ENCODE measurements around the gene MAIP1.

The MAIP1 gene

GRCh38 chr2:199991691-199992090 lies 36.3 kb downstream of the MAIP1 start:
- H3K9ac ChIP-seq (ENCODE audit: low read length), result no peak overlapping the region
- H3K4me1 ChIP-seq (ENCODE audit: low read length), result no peaks in the 10 kb centered on the region

GRCh38 chr2:199992296-199992695 lies 36.9 kb downstream of the MAIP1 start:
- Histone ChIP-seq H3K4me2 (ENCODE audit: low read depth, low read length) (no peak overlapping the region), H4K20me1 (ENCODE audit: insufficient read depth, low read length) (no peaks in the 10 kb centered on the region), H3K27ac (ENCODE audit: low read length) (no peak overlapping the region), H3K9me2 (replicated peaks; ENCODE audit: insufficient read depth, low read length) (no peaks in the 10 kb centered on the region), H3F3A (ENCODE audit: insufficient read depth, low read length) (no peaks in the 10 kb centered on the region), H3K9me3 (replicated peaks; ENCODE audit: insufficient read depth, low read length) (no peaks in the 10 kb centered on the region), H2AFZ (ENCODE audit: low read length) (no peak overlapping the region), H3K79me2 (ENCODE audit: low read length) (no peaks in the 10 kb centered on the region), H3K9ac (ENCODE audit: low read length) (no peak overlapping the region), H3K4me3 (ENCODE audit: low read length) (no peak overlapping the region), H3K27me3 (replicated peaks; ENCODE audit: insufficient read depth, low read length) (no peaks in the 10 kb centered on the region), H3K36me3 (replicated peaks; ENCODE audit: insufficient read depth, low read length) (no peaks in the 10 kb centered on the region), H3K4me1 (ENCODE audit: low read length) (no peaks in the 10 kb centered on the region)
- TF ChIP-seq, protein P1, sequence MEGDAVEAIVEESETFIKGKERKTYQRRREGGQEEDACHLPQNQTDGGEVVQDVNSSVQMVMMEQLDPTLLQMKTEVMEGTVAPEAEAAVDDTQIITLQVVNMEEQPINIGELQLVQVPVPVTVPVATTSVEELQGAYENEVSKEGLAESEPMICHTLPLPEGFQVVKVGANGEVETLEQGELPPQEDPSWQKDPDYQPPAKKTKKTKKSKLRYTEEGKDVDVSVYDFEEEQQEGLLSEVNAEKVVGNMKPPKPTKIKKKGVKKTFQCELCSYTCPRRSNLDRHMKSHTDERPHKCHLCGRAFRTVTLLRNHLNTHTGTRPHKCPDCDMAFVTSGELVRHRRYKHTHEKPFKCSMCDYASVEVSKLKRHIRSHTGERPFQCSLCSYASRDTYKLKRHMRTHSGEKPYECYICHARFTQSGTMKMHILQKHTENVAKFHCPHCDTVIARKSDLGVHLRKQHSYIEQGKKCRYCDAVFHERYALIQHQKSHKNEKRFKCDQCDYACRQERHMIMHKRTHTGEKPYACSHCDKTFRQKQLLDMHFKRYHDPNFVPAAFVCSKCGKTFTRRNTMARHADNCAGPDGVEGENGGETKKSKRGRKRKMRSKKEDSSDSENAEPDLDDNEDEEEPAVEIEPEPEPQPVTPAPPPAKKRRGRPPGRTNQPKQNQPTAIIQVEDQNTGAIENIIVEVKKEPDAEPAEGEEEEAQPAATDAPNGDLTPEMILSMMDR (IDR thresholded peaks at IDR 0.05; ENCODE audit: low read length), result no peak
- TF ChIP-seq EZH2 (optimal IDR thresholded peaks at IDR 0.05; ENCODE audit: low read depth, low read length), result no peak
- no peak for TF ChIP-seq EZH2phosphoT487 (IDR thresholded peaks at IDR 0.05; ENCODE audit: low read length)
- no peak for DNase-seq

More at GRCh38 chr2:199991691-199992090, 36.3 kb downstream of the MAIP1 start:
- TF ChIP-seq, protein P1 (IDR thresholded peaks at IDR 0.05; ENCODE audit: low read length), result no peak
- TF ChIP-seq EZH2phosphoT487 (IDR thresholded peaks at IDR 0.05; ENCODE audit: low read length) (no peak), EZH2 (optimal IDR thresholded peaks at IDR 0.05; ENCODE audit: low read depth, low read length) (no peak)
- no peak overlapping the region for H3K27ac ChIP-seq (ENCODE audit: low read length)
- H2AFZ ChIP-seq (ENCODE audit: low read length), result no peak overlapping the region
- H4K20me1 ChIP-seq (ENCODE audit: insufficient read depth, low read length), result no peaks in the 10 kb centered on the region
- H3K4me3 ChIP-seq (ENCODE audit: low read length), result no peak overlapping the region
- no peaks in the 10 kb centered on the region for H3K27me3 ChIP-seq (replicated peaks; ENCODE audit: insufficient read depth, low read length)
- DNase-seq, result no peak
- H3K4me2 ChIP-seq (ENCODE audit: low read depth, low read length), result no peak overlapping the region
- H3K9me3 ChIP-seq (replicated peaks; ENCODE audit: insufficient read depth, low read length), result no peaks in the 10 kb centered on the region
- no peaks in the 10 kb centered on the region for H3F3A ChIP-seq (ENCODE audit: insufficient read depth, low read length)
- no peaks in the 10 kb centered on the region for H3K79me2 ChIP-seq (ENCODE audit: low read length)
- no peaks in the 10 kb centered on the region for H3K9me2 ChIP-seq (replicated peaks; ENCODE audit: insufficient read depth, low read length)
- no peaks in the 10 kb centered on the region for H3K36me3 ChIP-seq (replicated peaks; ENCODE audit: insufficient read depth, low read length)

- H2AFZ ChIP-seq (ENCODE audit: low read length), result no peak overlapping the region
- H4K20me1 ChIP-seq (ENCODE audit: insufficient read depth, low read length), result no peaks in the 10 kb centered on the region
- TF ChIP-seq EZH2phosphoT487 (IDR thresholded peaks at IDR 0.05; ENCODE audit: low read length), result no peak
- no peak for TF ChIP-seq EZH2 (optimal IDR thresholded peaks at IDR 0.05; ENCODE audit: low read depth, low read length)
- TF ChIP-seq, protein P1 (IDR thresholded peaks at IDR 0.05; ENCODE audit: low read length), result no peak
- no peak for DNase-seq
- H3K9me3 ChIP-seq (replicated peaks; ENCODE audit: insufficient read depth, low read length), result no peaks in the 10 kb centered on the region
- H3K27me3 ChIP-seq (replicated peaks; ENCODE audit: insufficient read depth, low read length), result no peaks in the 10 kb centered on the region
- H3K4me1 ChIP-seq (ENCODE audit: low read length), result no peaks in the 10 kb centered on the region
- no peak overlapping the region for H3K27ac ChIP-seq (ENCODE audit: low read length)
- no peak overlapping the region for H3K9ac ChIP-seq (ENCODE audit: low read length)
- no peak overlapping the region for H3K4me2 ChIP-seq (ENCODE audit: low read depth, low read length)
- no peaks in the 10 kb centered on the region for H3K36me3 ChIP-seq (replicated peaks; ENCODE audit: insufficient read depth, low read length)
- no peak overlapping the region for H3K4me3 ChIP-seq (ENCODE audit: low read length)
- no peaks in the 10 kb centered on the region for H3K79me2 ChIP-seq (ENCODE audit: low read length)
- H3F3A ChIP-seq (ENCODE audit: insufficient read depth, low read length), result no peaks in the 10 kb centered on the region
- H3K9me2 ChIP-seq (replicated peaks; ENCODE audit: insufficient read depth, low read length), result no peaks in the 10 kb centered on the region
Observed at GRCh38 chr2:199994371-199994770, 39.0 kb downstream of the MAIP1 start.

Measured in MM.1S (cell line).